HG03457 (cell line): Measurements from ENCODE around the gene PPM1H.
"Not testable (repeated sequence)": the region's sequence is repeated elsewhere in the genome, so short reads cannot be mapped to it uniquely, and the experiment has no call there.

Source experiments
- ATAC-seq: cut with Tn5 transposase; IDR thresholded peaks from one replicate; pipeline ENCODE4 v1.9.1; 2021; ENCODE audit warnings: moderate number of reproducible peaks; ENCODE audit not compliant: unreplicated experiment

PPM1H gene

DNA sequence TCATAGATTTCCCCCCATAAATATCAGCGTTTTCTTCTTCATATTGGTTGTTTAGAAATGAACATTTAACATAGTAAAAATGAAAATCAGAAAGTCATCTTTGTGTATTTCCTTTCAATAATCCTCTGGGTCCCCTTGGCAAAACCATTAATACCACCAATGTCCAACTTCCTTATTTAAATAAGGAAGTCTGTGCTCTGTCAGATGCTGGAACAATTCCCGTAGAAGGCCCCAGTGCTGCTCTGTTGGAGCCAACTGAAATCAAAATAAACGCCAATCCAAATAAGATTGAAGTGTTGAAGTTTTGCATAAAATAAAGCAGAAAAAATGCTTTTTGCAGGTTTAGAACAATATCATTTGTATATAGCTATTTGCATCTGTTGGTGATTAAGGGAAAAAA is 93.1 kb downstream of the PPM1H start:
- ATAC-seq, result no peak

DNA sequence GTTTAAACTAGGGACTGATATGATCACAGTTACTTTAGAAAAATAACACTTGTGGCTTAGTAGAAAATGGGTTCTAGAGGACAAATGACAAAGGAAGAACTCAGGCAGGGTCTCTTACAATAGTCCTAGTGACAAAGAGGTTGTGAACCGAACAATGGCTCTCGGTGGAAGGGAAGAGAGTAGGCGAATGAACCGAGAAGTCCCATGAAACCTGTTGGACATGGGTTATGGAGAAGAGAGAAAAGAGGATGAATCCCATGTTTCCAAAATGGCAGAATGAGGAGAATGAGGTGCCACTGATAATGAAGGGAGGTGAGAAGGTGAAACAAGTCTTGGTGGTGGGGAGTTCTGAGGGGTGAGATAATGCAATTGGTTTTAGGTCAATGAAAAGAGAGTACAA is 94.1 kb downstream of the PPM1H start:
- no peak for ATAC-seq

DNA sequence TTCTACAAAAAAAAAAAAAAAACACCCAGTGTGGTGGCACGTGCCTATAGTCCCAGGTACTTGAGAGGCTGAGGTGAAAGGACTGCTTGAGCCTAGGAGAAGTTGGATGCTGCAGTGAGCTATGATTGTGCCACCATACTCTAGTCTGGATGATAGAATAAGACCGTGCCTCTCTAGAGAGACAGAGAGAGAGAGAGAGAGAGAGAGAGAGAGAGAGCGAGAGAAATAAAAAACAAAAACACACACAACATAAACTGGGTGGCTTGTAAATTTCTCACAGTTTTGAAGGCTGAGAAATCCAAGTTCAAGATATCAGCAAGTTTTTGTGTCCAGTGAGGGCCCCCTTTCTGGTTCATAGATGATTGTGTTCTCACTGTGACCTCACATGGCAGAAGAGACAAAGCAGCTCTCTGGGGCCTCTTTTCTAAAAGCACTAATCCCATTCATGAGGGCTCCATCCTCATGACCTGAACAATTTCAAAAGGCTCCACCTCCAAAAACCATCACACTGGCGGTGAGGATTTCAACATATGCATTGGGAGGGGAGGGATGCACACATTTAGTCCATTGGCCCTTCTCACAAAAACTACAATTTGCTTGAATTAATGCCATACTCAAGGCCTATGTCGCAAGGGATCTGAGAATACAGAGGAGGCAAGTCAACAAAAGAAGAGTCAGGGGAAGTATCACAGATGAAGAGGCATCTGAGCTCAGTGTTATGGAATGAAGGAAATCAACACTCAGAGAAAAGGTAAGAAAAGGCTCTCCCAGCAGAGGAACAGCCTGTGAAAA is 94.9 kb downstream of the PPM1H start:
- ATAC-seq, result no peak

DNA sequence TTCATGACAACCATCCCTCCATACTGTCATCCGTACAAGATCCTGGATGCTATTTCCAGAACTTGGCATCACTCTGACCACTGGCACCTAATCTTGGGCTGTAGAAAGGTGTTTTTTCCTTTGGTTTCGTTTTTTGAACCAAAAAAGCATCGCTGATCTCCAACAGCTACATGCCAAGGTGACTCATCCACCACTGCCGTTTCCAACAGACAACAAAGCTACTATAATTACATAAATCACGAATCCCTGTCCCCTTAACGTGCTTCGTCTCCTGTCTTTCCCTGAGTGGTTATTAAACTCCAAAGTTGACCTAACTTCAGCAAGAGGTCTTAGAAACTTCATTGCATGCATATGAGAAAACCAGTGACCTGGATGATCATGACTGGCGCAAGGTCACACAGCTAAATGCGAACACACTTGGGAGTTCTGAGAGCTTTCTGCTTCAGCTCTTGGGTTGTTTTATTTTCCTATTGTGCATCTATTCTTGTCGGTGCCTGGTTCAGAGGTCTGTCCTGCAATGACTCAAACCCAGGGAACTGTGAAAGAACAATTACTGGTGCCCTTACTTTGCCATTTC is 99.9 kb downstream of the PPM1H start:
- ATAC-seq, result no peak

DNA sequence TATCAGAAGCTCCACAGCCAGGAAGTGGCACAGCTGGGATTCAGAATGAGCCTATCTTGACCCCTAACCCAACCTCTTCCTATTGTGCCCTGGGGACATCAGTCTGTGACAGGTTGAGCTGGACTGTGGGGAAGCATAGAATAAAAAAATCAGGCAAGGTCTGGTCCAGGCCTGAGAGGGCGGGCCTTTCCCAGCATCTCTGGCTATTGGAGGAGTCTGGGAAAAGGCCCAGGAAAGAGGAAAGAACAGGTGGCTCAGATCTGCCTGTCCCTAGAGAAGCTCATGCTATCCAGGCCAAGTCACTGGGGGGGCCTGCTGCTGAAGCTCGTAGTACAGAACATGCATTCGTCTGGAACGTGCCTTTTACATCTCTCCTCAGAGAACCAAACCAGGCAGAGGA is 100.5 kb downstream of the PPM1H start:
- ATAC-seq, result no peak

DNA sequence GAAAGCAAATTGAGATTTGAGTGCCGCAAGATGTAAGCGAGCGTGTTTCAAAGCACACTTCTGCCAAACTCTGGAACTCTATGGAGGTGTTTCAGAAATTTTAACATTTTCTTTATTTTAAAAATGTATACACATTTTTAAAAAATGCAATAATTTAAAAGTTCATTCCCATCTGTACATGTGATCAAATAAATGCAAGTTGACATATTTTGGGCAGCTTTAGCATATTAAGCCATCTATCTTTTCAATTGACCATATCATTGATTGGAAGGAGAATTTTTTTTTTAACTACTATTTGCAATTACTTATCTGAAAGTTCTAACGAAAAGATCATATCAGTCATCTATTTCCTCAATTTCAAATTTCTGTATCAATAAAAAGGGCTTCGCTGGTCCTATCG is 101.3 kb downstream of the PPM1H start:
- no peak for ATAC-seq

DNA sequence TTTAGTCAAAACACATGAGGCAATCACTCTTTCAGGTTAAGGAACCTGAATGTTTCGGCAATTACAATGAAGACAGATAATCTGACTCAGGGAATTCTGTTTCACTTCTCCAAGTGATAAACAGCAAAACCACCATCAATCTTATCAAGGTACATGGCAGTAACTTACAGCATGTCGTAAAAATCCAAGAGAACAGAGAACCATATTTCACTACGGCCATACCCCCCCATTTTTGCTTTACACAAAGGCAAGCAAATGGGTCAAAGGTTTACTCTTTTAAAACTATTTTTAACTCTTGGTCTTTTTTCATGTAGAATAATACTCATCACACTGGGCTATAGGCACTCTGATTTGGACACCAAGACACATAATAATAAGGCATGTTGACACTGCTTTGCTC is 102.4 kb downstream of the PPM1H start:
- no peak for ATAC-seq

DNA sequence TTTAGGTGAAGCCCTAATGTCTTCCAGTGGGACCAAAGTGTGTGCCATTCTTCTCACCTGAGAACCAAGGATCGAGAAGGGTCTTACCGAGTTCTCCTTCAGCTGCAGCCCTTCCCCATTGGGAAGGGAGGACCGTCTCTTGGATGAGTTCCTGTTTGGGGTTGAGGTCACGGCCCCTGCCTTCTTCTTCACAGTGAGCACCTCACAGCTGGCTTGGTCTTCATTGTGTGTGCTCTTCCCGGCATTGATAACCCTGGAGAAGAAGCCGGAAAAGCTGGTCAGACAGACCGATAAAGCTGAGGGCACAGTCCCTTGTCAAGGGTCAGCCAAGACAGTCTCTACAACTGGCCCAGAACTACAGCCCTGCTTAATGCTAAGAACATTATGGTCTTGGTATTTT is 102.9 kb downstream of the PPM1H start:
- ATAC-seq, result no peak

DNA sequence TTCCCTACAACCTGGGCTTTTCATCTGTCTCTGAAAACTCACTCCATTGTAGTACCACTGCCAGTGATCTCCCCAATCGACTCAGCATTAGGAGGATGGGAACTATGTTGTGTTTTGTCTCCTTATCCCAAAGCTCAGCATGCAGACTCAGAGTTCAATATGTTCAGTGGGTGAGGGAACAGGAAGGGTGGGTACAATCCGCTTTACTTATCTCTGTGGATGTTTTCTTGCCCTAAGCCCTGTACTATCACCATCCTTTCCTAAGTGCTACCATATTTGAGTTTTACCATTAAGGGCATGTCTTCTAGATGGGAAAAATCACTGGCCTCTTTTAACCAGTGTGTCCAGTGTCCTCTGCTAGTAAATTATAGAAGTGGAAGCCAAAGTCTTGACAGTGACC is 107.1 kb downstream of the PPM1H start:
- ATAC-seq, result no peak

DNA sequence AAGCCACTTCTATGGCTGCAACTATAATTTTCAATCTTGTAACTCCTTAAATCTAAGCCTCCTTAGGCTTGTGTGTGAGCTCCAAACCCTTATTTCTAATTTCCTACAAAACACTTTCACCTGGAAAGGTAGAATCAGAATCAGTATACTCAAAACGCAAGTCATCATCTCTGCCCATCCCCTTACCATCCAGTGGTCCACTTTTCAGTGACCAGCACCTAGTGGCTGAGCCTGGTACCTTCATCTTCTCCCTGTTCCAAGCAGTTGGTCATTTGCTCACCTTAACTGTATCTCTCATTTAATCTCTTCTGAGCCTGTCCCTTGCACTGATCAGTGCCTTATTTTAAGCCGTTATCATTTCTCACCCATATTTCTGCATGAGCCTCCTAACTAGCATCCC is 107.9 kb downstream of the PPM1H start:
- ATAC-seq, result no peak

DNA sequence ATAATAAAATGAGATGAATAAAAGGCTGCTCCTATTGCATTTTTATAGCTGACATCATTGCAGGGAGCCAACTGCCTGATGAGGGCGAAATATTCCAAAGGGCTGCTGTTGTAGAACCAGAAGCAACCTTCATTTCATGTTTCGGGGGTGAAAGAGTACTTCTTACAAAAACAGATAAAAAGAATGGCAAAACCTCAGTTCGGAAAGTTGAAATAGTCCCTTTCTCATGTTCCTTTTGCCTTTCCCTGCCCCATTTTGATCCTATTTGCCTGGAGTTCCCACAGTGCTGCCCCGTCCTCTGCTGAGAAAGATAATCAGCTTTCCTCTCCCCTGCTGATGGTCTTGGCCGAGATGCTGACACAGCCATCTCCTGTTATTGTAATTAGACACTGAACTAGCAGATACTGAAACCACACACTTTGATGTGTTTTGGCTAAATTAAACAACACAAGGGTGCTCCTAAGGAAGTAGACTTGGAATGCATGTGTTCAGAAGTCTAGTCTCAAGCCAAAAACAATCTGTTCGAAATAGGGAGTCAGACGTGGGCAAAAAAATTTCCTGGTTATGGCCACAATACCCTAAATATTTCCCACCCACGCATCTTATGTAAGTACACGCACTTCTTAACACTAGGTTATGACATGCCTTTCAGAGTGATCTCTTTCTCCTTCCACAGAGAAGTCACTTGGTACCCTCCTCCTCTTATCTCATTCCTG is 117.2 kb downstream of the PPM1H start:
- no peak for ATAC-seq

DNA sequence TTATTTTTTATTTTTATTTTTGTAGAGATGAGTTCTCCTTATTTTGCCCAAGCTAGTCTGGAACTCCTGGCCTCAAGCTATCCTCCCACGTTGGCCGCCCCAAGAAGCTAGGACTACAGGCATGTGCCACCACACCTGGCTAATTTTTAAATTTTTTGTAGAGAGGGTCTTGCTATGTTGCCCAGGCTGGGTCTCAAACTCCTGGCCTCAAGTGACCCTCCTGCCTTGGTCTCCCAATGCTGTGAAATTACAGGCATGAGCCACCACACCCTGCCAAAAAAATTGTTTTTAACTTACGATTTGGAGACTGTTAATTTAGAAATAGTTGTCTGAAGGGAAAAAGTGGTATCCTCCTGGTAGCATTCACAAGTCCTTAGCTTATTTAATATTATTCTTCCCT is 120.7 kb downstream of the PPM1H start:
- ATAC-seq, result no peak

DNA sequence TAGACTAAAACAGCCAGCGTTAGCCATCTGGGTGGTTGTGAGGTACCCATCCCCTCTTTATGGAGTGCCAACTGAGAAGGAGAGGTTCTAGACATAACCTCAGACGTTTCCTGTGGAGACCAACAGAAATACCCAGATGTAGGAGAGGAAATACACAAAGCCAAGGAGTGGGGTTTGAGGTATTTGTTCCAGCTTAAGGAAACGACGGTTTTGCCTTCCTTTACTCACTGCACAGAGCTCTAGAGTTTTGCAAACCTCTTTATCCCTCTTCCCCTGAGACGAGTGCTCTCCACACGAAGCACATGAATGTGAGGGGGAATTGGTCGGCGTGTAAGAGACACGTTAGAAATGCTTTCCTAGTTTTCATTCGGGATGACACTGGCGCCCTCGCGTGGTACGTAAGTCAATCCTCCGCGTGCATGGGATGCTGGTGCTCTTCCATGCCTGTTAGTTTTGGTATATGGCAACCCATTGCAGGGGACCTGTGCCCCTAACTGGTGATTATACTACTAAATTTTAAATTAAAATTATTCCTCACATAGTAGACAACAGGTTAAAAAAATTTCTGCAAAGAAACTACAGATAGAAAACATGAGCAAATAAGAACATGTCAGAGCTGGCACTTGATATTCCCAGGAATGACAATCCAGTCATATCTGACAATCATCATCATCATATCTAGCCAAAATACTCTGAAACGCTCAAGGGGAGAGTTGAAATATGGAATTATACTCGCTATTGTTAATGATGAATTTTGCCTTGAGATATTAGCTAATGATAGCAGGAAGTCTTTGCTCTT is 121.7 kb downstream of the PPM1H start:
- ATAC-seq, result no peak

DNA sequence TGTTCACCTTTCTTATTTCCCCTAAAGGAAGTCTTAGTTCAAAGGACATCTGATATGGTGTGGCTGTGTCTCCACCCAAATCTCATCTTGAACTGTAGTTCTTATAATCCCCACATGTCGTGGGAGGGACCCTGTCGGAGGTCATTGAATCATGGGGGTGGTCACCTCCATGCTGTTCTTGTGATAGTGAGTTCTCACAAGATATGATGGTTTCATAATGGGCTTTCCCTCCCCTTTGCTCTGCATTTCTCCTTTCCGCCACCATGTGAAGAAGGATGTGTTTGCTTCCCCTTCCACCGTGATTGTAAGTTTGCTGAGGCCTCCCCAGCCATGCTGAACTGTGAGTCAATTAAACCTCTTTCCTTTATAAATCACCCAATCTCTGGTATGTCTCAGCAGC is 123.5 kb downstream of the PPM1H start:
- not testable (repeated sequence) for ATAC-seq

DNA sequence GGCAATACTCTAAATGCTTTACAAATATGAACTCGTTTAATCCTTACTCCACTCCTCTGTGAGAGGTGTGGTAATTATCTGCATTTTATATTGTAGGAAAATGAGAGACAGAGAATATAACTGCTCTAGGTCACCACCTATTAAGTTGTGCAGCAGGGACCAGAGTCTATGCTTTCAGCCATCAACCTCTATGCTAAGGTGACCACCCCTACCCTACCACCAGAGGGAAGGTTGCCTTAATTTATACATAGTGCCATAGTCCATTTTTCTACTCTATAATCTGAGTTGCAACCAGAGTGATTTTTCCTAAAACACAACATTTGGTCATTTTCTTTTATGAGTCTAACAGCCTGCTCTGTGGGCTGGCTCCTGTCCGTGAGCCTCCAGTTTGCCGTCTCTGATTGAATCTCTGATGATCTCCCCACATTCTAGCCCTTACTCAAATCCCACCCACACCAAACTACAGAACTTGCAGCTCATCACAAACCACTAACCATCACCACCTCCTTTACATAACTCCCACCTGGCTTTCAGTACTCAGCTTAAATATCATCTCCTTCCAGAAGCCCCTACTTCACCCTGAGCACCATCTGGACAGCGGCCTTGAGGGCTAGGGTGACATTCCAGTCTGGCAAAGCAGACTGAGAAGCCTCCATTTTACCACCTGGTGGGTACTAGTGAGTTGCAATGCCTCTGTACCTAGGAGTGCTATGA is 126.6 kb downstream of the PPM1H start:
- ATAC-seq, result peak; percentile 45

DNA sequence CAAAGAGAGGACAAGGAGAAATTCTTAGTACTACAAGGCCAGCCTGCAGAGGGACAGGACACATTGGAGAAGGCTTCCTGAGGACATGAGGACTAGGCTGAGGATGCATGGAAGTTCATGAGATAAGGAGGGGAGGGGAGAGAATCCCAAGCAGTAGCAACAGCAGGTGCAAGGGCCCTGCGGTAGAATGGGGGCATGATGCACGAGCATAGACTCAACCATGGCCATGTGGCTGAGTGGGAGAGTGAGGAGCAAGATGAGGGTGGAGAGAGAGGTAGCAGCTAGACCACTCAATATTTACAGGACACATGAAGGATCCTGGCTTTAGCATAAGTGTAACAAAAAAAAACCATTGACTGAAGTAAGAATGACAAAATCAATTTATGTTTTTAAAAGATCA is 128.1 kb downstream of the PPM1H start:
- ATAC-seq, result no peak

DNA sequence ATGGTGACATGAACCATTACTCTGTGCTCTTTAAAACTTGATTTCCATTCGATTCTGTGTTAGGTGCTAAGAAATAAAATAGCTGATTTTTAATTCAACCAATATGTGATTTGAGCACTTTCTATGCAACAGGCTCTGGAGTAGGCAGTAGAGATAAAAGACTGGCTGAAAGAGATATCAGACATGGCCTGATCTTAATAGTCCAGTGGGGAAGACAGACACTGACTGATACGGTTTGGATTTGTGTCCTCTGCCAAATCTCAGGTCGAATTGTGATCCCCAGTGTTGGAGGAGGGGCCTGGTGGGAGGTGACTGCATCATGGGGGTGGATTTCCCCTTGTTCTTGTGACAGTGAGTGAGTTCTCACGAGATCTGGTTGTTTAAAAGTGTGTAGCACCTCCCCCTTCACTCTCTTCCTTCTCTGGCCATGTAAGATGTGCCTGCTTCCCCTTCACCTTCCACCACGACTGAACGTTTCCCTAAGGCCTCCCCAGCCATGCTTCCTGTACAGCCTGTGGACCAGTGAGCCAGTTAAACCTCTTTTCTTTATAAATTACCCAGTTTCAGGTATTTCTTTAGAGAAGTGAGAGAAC is 128.6 kb downstream of the PPM1H start:
- ATAC-seq, result no peak

DNA sequence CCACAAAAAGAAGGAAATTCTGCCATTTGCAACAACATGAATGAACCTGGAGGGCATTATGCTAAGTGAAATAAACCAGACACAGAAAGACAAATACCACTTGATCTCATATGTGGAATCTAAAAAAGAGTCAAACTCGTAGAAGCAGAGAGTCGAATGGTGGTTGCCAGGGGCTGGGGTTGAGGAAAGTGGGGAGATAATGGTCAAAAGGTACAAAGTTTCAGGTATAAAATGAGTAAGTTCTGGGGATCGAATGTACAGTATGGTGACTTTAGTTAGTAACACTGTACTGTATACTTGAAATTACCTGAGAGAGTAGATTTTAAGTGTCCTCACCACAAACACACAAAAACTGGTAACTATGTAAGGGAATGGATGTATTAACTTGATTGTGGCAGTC is 129.4 kb downstream of the PPM1H start:
- ATAC-seq, result no peak

DNA sequence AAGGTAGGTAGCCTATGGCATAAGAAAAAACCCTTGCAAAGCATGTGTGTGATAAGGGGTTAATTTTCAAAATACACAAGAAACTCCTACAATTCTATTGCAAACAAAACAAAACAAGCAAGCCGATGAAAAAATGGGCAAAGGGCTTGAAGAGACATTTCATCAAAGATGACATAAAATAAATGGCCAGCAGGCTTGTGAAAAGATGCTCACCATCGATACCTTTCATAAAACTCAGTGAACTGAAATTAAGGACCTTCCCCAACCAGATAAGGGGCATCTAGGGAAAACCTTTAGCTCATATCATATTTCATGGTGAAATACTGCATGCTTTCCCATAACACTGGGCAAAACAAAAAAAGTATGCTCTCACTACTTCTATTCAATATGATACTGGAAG is 131.2 kb downstream of the PPM1H start:
- no peak for ATAC-seq

DNA sequence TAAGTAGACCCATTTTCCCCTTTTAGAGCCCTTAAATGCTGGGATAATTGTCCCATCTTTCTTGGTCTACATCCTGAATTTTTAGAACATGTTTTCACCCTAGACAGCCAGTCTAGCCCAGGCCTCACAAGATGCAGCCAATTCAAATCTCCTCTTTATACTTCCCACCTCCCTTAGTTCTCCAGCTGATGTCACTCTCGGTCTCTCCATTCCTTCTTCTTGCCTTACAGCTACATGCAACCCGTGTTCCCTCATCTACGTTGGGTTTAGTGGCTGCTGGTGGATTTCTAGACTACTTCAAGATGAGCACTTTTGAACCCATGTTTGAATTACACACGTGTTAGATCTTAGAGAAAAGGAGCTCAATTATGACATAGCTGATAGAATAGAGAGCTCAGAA is 132.0 kb downstream of the PPM1H start:
- no peak for ATAC-seq
